GM23338 (cell line): ENCODE data around the gene GPR35.
"Not testable (repeated sequence)": the region's sequence is repeated elsewhere in the genome, so short reads cannot be mapped to it uniquely, and the experiment has no call there.

Source experiments
- EZH2 ChIP-seq: fragments of 200-600 bp; sonication (generic); IDR thresholded peaks from one replicate; pipeline ENCODE4 v1.8.0; 2017; ENCODE audit warnings: antibody characterized with exemption, mild to moderate bottlenecking, low read depth; ENCODE audit not compliant: unreplicated experiment
- EZH2phosphoT487 ChIP-seq: fragments of 200-600 bp; sonication (generic); IDR thresholded peaks from one replicate; pipeline ENCODE4 v1.8.1; 2018; ENCODE audit warnings: antibody characterized with exemption; ENCODE audit not compliant: unreplicated experiment
- POLR2AphosphoS5 ChIP-seq: IDR thresholded peaks from 2 replicates; pipeline ENCODE4 v1.6.1; 2016; ENCODE audit warnings: antibody characterized with exemption, low read depth
- STAT1 ChIP-seq: IDR thresholded peaks from one replicate; pipeline ENCODE4 v1.6.1; 2016; ENCODE audit warnings: antibody characterized with exemption; ENCODE audit not compliant: unreplicated experiment
- ZNF331 ChIP-seq: fragments of 250-450 bp; sonication (Bioruptor Pico); IDR thresholded peaks from 2 replicates; pipeline ENCODE4 v1.5.0; 2020; ENCODE audit warnings: low read depth, mild to moderate bottlenecking, moderate library complexity
- TF ChIP-seq, protein P1 (sequence below), 2 experiments: fragments of 200-600 bp in 1 of 2; sonication (generic) in 1 of 2; conservative IDR thresholded peaks; 2 replicates each; pipeline versions ENCODE4 v1.5.1 to v1.6.1; 2016 to 2017; ENCODE audit warnings: antibody characterized with exemption in 2 of 2, low read depth in 2 of 2, mild to moderate bottlenecking in 2 of 2, moderate library complexity in 1 of 2
- TF ChIP-seq, protein P2 (sequence below): fragments of 250-450 bp; sonication (Bioruptor Pico); IDR thresholded peaks from 2 replicates; pipeline ENCODE4 v1.5.0; 2020; ENCODE audit warnings: mild to moderate bottlenecking, moderate library complexity
- TF ChIP-seq, protein P3 (sequence below): IDR thresholded peaks from one replicate; pipeline ENCODE4 v1.6.1; 2018; ENCODE audit warnings: antibody characterized with exemption; ENCODE audit not compliant: unreplicated experiment

DNA sequence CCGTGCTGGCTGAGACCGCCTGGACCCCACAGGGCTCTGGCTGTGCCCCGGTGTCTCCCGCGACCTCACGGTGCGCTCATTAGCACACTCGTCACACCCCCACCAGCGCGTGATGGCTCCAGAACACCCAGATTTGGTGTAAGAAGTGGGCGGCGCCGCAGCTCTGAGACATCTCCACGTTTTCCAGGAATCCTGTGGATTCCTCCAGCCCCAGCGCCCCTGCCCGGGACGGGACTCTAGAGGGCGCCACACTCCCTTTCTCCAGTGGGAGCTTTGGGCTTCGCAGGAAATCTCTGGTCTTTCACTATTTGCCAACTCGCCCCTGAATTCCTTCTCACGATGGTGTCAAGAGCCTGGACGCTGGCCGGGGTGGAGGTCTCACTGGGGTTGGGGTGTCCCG lies 50.1 kb downstream of the GPR35 start:
- TF ChIP-seq, protein P1, sequence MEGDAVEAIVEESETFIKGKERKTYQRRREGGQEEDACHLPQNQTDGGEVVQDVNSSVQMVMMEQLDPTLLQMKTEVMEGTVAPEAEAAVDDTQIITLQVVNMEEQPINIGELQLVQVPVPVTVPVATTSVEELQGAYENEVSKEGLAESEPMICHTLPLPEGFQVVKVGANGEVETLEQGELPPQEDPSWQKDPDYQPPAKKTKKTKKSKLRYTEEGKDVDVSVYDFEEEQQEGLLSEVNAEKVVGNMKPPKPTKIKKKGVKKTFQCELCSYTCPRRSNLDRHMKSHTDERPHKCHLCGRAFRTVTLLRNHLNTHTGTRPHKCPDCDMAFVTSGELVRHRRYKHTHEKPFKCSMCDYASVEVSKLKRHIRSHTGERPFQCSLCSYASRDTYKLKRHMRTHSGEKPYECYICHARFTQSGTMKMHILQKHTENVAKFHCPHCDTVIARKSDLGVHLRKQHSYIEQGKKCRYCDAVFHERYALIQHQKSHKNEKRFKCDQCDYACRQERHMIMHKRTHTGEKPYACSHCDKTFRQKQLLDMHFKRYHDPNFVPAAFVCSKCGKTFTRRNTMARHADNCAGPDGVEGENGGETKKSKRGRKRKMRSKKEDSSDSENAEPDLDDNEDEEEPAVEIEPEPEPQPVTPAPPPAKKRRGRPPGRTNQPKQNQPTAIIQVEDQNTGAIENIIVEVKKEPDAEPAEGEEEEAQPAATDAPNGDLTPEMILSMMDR (conservative IDR thresholded peaks at IDR 0.05; ENCODE audit: low read depth in 2 of 2): not testable (repeated sequence)
- TF ChIP-seq, protein P2, sequence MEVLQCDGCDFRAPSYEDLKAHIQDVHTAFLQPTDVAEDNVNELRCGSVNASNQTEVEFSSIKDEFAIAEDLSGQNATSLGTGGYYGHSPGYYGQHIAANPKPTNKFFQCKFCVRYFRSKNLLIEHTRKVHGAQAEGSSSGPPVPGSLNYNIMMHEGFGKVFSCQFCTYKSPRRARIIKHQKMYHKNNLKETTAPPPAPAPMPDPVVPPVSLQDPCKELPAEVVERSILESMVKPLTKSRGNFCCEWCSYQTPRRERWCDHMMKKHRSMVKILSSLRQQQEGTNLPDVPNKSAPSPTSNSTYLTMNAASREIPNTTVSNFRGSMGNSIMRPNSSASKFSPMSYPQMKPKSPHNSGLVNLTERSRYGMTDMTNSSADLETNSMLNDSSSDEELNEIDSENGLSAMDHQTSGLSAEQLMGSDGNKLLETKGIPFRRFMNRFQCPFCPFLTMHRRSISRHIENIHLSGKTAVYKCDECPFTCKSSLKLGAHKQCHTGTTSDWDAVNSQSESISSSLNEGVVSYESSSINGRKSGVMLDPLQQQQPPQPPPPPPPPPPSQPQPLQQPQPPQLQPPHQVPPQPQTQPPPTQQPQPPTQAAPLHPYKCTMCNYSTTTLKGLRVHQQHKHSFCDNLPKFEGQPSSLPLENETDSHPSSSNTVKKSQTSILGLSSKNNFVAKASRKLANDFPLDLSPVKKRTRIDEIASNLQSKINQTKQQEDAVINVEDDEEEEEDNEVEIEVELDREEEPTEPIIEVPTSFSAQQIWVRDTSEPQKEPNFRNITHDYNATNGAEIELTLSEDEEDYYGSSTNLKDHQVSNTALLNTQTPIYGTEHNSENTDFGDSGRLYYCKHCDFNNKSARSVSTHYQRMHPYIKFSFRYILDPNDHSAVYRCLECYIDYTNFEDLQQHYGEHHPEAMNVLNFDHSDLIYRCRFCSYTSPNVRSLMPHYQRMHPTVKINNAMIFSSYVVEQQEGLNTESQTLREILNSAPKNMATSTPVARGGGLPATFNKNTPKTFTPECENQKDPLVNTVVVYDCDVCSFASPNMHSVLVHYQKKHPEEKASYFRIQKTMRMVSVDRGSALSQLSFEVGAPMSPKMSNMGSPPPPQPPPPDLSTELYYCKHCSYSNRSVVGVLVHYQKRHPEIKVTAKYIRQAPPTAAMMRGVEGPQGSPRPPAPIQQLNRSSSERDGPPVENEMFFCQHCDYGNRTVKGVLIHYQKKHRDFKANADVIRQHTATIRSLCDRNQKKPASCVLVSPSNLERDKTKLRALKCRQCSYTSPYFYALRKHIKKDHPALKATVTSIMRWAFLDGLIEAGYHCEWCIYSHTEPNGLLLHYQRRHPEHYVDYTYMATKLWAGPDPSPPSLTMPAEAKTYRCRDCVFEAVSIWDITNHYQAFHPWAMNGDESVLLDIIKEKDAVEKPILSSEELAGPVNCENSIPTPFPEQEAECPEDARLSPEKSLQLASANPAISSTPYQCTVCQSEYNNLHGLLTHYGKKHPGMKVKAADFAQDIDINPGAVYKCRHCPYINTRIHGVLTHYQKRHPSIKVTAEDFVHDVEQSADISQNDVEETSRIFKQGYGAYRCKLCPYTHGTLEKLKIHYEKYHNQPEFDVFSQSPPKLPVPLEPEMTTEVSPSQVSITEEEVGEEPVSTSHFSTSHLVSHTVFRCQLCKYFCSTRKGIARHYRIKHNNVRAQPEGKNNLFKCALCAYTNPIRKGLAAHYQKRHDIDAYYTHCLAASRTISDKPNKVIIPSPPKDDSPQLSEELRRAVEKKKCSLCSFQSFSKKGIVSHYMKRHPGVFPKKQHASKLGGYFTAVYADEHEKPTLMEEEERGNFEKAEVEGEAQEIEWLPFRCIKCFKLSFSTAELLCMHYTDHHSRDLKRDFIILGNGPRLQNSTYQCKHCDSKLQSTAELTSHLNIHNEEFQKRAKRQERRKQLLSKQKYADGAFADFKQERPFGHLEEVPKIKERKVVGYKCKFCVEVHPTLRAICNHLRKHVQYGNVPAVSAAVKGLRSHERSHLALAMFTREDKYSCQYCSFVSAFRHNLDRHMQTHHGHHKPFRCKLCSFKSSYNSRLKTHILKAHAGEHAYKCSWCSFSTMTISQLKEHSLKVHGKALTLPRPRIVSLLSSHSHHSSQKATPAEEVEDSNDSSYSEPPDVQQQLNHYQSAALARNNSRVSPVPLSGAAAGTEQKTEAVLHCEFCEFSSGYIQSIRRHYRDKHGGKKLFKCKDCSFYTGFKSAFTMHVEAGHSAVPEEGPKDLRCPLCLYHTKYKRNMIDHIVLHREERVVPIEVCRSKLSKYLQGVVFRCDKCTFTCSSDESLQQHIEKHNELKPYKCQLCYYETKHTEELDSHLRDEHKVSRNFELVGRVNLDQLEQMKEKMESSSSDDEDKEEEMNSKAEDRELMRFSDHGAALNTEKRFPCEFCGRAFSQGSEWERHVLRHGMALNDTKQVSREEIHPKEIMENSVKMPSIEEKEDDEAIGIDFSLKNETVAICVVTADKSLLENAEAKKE (CRISPR knock-in tag): not testable (repeated sequence)
- TF ChIP-seq, protein P3, sequence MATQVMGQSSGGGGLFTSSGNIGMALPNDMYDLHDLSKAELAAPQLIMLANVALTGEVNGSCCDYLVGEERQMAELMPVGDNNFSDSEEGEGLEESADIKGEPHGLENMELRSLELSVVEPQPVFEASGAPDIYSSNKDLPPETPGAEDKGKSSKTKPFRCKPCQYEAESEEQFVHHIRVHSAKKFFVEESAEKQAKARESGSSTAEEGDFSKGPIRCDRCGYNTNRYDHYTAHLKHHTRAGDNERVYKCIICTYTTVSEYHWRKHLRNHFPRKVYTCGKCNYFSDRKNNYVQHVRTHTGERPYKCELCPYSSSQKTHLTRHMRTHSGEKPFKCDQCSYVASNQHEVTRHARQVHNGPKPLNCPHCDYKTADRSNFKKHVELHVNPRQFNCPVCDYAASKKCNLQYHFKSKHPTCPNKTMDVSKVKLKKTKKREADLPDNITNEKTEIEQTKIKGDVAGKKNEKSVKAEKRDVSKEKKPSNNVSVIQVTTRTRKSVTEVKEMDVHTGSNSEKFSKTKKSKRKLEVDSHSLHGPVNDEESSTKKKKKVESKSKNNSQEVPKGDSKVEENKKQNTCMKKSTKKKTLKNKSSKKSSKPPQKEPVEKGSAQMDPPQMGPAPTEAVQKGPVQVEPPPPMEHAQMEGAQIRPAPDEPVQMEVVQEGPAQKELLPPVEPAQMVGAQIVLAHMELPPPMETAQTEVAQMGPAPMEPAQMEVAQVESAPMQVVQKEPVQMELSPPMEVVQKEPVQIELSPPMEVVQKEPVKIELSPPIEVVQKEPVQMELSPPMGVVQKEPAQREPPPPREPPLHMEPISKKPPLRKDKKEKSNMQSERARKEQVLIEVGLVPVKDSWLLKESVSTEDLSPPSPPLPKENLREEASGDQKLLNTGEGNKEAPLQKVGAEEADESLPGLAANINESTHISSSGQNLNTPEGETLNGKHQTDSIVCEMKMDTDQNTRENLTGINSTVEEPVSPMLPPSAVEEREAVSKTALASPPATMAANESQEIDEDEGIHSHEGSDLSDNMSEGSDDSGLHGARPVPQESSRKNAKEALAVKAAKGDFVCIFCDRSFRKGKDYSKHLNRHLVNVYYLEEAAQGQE: not testable (repeated sequence)
- not testable (repeated sequence) for TF ChIP-seq EZH2, STAT1, EZH2phosphoT487, POLR2AphosphoS5, ZNF331
